Measurements from ENCODE around the gene SPINDOC.

DNA sequence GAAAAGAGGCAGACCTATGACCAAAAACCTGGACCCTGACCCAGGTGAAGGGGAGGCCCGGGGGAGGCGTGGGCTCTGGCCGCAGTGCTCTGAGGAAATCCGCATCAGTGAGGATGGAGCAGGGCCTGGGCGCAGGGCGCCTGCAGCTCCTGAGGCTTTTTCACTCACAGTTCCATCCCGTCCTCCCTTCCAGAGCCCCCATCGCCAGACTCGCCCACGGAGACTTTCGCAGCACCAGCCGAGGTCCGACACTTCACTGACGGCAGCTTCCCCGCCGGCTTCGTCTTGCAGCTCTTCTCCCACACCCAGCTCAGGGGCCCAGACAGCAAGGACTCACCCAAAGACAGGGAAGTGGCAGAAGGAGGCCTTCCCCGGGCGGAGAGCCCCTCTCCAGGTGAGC is 5.4 kb downstream of the SPINDOC start:
- TF ChIP-seq, protein P1, sequence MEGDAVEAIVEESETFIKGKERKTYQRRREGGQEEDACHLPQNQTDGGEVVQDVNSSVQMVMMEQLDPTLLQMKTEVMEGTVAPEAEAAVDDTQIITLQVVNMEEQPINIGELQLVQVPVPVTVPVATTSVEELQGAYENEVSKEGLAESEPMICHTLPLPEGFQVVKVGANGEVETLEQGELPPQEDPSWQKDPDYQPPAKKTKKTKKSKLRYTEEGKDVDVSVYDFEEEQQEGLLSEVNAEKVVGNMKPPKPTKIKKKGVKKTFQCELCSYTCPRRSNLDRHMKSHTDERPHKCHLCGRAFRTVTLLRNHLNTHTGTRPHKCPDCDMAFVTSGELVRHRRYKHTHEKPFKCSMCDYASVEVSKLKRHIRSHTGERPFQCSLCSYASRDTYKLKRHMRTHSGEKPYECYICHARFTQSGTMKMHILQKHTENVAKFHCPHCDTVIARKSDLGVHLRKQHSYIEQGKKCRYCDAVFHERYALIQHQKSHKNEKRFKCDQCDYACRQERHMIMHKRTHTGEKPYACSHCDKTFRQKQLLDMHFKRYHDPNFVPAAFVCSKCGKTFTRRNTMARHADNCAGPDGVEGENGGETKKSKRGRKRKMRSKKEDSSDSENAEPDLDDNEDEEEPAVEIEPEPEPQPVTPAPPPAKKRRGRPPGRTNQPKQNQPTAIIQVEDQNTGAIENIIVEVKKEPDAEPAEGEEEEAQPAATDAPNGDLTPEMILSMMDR (IDR thresholded peaks at IDR 0.05; ENCODE audit: low read depth, low read length), result no peak
- no peak for TF ChIP-seq MAX (IDR thresholded peaks at IDR 0.05; ENCODE audit: low read depth, low read length)

All from NB4 (cell line).